Lower leg skin (tissue), 3 donors: ENCODE data around the gene SRP68.

Experiments
- CTCF ChIP-seq, 3 donors: fragments of 450-650 bp; IDR thresholded peaks; one replicate each; pipeline ENCODE4 v1.5.1; 2016; ENCODE audit warnings: antibody characterized with exemption in 3 of 3, mild to moderate bottlenecking in 3 of 3, moderate library complexity in 2 of 3
- POLR2A ChIP-seq, 2 donors: fragments of 450-650 bp; IDR thresholded peaks; one replicate each; pipeline ENCODE4 v1.6.1; 2016 to 2017; ENCODE audit warnings: antibody characterized with exemption in 2 of 2, mild to moderate bottlenecking in 1 of 2, moderate library complexity in 1 of 2

GRCh38 chr17:76040376-76040775 lies 31.9 kb downstream of the SRP68 start:
- TF ChIP-seq CTCF (IDR thresholded peaks at IDR 0.05): no peak
- no peak for TF ChIP-seq POLR2A (IDR thresholded peaks at IDR 0.05)
